NCI-H2171 treated with DMSO at 0.1 percent for 48 hours (cell line): ENCODE measurements around the gene NUMB.
A peak's percentile ranks its signal among the peaks of the same experiment; 100 is the strongest.

Experiments
- DNase-seq: peaks from one replicate; lab custom pipeline; 2025; lab: John Stamatoyannopoulos, UW

The NUMB gene

GRCh38 chr14:73245480-73246325, 212.6 kb downstream of the NUMB start:
- peak; percentile 33 for DNase-seq

- DNase-seq: no peak
These were observed 213.6 kb downstream of the NUMB start for GRCh38 chr14:73244541-73245290.

GRCh38 chr14:73243748-73244147, 214.6 kb downstream of the NUMB start:
- DNase-seq: no peak

GRCh38 chr14:73243341-73243740, 215.0 kb downstream of the NUMB start:
- no peak for DNase-seq

- no peak for DNase-seq
These were observed 215.9 kb downstream of the NUMB start for GRCh38 chr14:73242357-73242901.

GRCh38 chr14:73241481-73242165, 216.7 kb downstream of the NUMB start:
- no peak for DNase-seq

- DNase-seq: no peak
These were observed 217.4 kb downstream of the NUMB start for GRCh38 chr14:73240816-73241480.

- no peak for DNase-seq
These were observed 218.7 kb downstream of the NUMB start for GRCh38 chr14:73239393-73240241.

GRCh38 chr14:73238941-73239340, 219.4 kb downstream of the NUMB start:
- no peak for DNase-seq

- DNase-seq: no peak
These were observed 219.9 kb downstream of the NUMB start for GRCh38 chr14:73238424-73238852.

- no peak for DNase-seq
These were observed 220.4 kb downstream of the NUMB start for GRCh38 chr14:73237786-73238423.

GRCh38 chr14:73237219-73237785, 221.0 kb downstream of the NUMB start, which contains the start of gene PAPLN:
TSS of gene PAPLN (plus strand) at chr14:73237506. CDS start at chr14:73239779, 2,273 bp downstream.
- DNase-seq: no peak

GRCh38 chr14:73236752-73237218, 221.6 kb downstream of the NUMB start:
- DNase-seq: no peak

- DNase-seq: peak; percentile 47
These were observed 222.2 kb downstream of the NUMB start for GRCh38 chr14:73236157-73236556.

GRCh38 chr14:73235531-73236155, 222.7 kb downstream of the NUMB start:
- peak; percentile 91 for DNase-seq

GRCh38 chr14:73234586-73235394, 223.6 kb downstream of the NUMB start:
- no peak for DNase-seq

GRCh38 chr14:73234029-73234428, 224.3 kb downstream of the NUMB start:
- DNase-seq: no peak

- no peak for DNase-seq
These were observed 224.8 kb downstream of the NUMB start for GRCh38 chr14:73233564-73233963.
